ENCODE measurements around the gene NT5C1A.

DNA sequence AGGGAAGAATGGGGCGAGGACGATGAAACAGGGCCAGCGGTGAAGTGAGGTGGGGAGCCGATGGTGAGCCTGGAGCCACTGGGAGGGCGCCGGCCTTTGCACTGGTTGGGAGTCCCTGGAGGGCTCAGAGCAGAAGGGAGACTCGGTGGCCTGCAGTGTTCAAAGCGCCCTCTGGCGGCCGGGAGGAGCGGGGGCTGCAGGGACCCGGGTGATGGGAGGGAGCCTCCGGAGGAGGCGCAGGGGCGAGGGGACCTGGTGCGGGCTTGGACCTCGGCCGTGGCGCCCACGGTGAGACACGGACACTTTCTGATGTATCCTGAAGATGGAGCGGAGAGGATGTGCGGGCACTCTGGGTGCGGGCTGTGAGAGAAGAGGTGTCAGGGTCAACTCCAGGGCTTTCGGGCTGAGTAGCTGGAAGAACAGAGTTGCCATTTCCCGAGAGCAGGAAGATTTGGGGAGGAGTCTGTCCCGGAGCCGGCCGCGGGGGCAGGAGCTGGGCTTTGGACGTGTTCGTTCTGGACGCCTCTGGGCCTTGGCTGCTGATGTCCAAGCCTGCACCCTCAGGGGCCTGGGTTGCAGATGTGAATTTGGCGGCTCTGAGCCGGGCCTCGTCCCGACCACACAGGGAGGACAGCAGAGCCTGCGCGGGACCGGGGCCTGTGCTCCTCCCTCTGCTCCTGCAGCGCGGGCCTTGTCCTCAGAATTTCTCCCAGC, 62.1 kb downstream of the NT5C1A start:
- TF ChIP-seq, protein P1, sequence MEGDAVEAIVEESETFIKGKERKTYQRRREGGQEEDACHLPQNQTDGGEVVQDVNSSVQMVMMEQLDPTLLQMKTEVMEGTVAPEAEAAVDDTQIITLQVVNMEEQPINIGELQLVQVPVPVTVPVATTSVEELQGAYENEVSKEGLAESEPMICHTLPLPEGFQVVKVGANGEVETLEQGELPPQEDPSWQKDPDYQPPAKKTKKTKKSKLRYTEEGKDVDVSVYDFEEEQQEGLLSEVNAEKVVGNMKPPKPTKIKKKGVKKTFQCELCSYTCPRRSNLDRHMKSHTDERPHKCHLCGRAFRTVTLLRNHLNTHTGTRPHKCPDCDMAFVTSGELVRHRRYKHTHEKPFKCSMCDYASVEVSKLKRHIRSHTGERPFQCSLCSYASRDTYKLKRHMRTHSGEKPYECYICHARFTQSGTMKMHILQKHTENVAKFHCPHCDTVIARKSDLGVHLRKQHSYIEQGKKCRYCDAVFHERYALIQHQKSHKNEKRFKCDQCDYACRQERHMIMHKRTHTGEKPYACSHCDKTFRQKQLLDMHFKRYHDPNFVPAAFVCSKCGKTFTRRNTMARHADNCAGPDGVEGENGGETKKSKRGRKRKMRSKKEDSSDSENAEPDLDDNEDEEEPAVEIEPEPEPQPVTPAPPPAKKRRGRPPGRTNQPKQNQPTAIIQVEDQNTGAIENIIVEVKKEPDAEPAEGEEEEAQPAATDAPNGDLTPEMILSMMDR (conservative IDR thresholded peaks at IDR 0.05; ENCODE audit: low read length), result peak; percentile 79
- TF ChIP-seq EZH2phosphoT487 (IDR thresholded peaks at IDR 0.05; ENCODE audit: borderline replicate concordance, low read depth, low read length), result no peak

Data from OCI-LY7 (cell line).